ENCODE data around the gene TPCN2. TPM values are rescaled to one million over a fixed set of nuclear protein-coding genes. Genes with fewer than 3 reads are reported as not detected.

The TPCN2 gene
- total RNA-seq, 6 donors from 2014 or later, result 12.5 to 61.8 (median 18.8) TPM

- H3K36me3 ChIP-seq, result no peaks in the 10 kb centered on the region
- no peaks in the 10 kb centered on the region for H3K27me3 ChIP-seq
- 72 to 75% methylated on average over 23 of the region's 23 CpGs for WGBS, 2 donors
- H3K4me1 ChIP-seq, result peaks cover 16 to 29% (median 21%) of the 10 kb centered on the region in 4 donors
- H3K4me3 ChIP-seq, result no peak overlapping the region
- ATAC-seq (ENCODE audit: low FRiP score in 2 of 2), result no peak
- DNase-seq, result no peak
- no peak overlapping the region for H3K27ac ChIP-seq
- TF ChIP-seq CTCF (IDR thresholded peaks at IDR 0.05) (no peak), EP300 (IDR thresholded peaks at IDR 0.05) (no peak), POLR2A (IDR thresholded peaks at IDR 0.05) (no peak), POLR2AphosphoS5 (IDR thresholded peaks at IDR 0.05) (no peak)
- H3K9me3 ChIP-seq, result no peaks in the 10 kb centered on the region
Observed at GRCh38 chr11:69152733-69153421, 104.1 kb downstream of the TPCN2 start.

GRCh38 chr11:69153661-69154060, 104.9 kb downstream of the TPCN2 start:
- DNase-seq (no peak), ATAC-seq (ENCODE audit: low FRiP score in 2 of 2) (no peak)
- Histone ChIP-seq H3K4me1 (peaks cover 16 to 32% (median 21%) of the 10 kb centered on the region in 4 donors), H3K4me3 (no peak overlapping the region), H3K27ac (no peak overlapping the region), H3K27me3 (no peaks in the 10 kb centered on the region), H3K36me3 (no peaks in the 10 kb centered on the region), H3K9me3 (no peaks in the 10 kb centered on the region)
- TF ChIP-seq CTCF (IDR thresholded peaks at IDR 0.05), result no peak
- TF ChIP-seq POLR2A (IDR thresholded peaks at IDR 0.05), result no peak
- TF ChIP-seq POLR2AphosphoS5 (IDR thresholded peaks at IDR 0.05), result no peak
- no peak for TF ChIP-seq EP300 (IDR thresholded peaks at IDR 0.05)
- WGBS, 2 donors, result 74 to 81% methylated on average over 7 of the region's 7 CpGs

DNA sequence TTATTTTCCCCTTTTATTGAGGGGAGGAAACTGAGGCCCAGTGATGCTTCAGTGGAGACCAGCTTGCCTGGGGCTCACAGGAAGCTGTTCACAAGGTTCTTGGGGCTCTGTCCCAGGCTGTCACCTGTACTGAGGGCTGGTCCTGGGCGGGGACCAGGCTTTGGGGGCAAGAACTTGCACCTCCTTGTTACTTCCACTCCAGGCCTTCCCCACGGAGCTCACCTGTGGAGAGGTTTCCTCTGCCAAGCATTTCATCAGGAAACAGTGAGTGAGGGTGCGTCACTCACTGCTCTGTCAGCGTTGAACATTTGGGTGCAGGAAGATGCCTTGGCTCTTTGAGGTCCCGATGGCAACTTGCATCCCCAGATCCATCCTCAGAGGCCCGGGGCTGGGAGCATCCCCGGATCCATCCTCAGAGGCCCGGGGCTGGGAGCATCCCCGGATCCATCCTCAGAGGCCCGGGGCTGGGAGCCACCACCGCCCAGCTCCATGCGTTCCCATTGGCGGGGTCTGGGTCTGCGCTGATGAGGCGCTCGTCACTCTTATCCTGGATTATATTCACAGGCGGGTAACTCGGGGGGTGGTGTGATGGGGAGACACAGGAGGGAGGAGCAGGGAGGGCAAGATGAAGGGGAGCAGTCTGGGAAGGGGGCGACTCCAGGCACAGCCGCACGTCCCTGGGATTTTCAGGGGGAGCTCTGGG, 105.6 kb downstream of the TPCN2 start:
- no peaks in the 10 kb centered on the region for H3K36me3 ChIP-seq
- H3K27ac ChIP-seq, result no peak overlapping the region
- TF ChIP-seq EP300 (IDR thresholded peaks at IDR 0.05) (no peak), POLR2AphosphoS5 (IDR thresholded peaks at IDR 0.05) (no peak), POLR2A (IDR thresholded peaks at IDR 0.05) (no peak), CTCF (IDR thresholded peaks at IDR 0.05) (no peak)
- ATAC-seq (ENCODE audit: low FRiP score in 2 of 2) (no peak), DNase-seq (peak in 1 of 2 donors; percentile 56)
- no peaks in the 10 kb centered on the region for H3K9me3 ChIP-seq
- H3K4me3 ChIP-seq, result no peak overlapping the region
- peaks cover 16 to 32% (median 21%) of the 10 kb centered on the region in 4 donors for H3K4me1 ChIP-seq
- H3K27me3 ChIP-seq, result no peaks in the 10 kb centered on the region
- 84 to 88% methylated on average over 8 to 19 of the region's 21 CpGs for WGBS, 2 donors

GRCh38 chr11:69154938-69155301, 106.2 kb downstream of the TPCN2 start:
- DNase-seq (peak in 1 of 2 donors; percentile 60), ATAC-seq (ENCODE audit: low FRiP score in 2 of 2) (no peak)
- TF ChIP-seq POLR2A (IDR thresholded peaks at IDR 0.05), result no peak
- no peak for TF ChIP-seq CTCF (IDR thresholded peaks at IDR 0.05)
- no peak for TF ChIP-seq EP300 (IDR thresholded peaks at IDR 0.05)
- TF ChIP-seq POLR2AphosphoS5 (IDR thresholded peaks at IDR 0.05), result no peak
- H3K4me1 ChIP-seq, result peaks cover 16 to 32% (median 21%) of the 10 kb centered on the region in 4 donors
- H3K4me3 ChIP-seq, result no peak overlapping the region
- H3K36me3 ChIP-seq, result no peaks in the 10 kb centered on the region
- H3K27ac ChIP-seq, result no peak overlapping the region
- no peaks in the 10 kb centered on the region for H3K9me3 ChIP-seq
- no peaks in the 10 kb centered on the region for H3K27me3 ChIP-seq
- WGBS, 2 donors, result 84% methylated on average over 10 of the region's 10 CpGs; no CpG with 5 or more reads in 1 of the 2 donors

All from upper lobe of left lung (tissue), 6 donors.